ENCODE results near the gene MS4A7. TPM values are rescaled to one million over a fixed set of nuclear protein-coding genes. Genes with fewer than 3 reads are reported as not detected.
A peak's percentile ranks its signal among the peaks of the same experiment; 100 is the strongest.
"Not testable (repeated sequence)": the region's sequence is repeated elsewhere in the genome, so short reads cannot be mapped to it uniquely, and the experiment has no call there.

MS4A7 gene
- total RNA-seq, 6 experiments from 2014 or later, result not detected

- Mint-ChIP-seq H3K4me1 (ENCODE audit: low read depth) (no peaks in the 10 kb centered on the region), H3K9me3 (peaks cover 5% of the 10 kb centered on the region; the same call in 1 of the 2 replicates), H3K27me3 (ENCODE audit: insufficient read depth) (peaks cover 2% of the 10 kb centered on the region; the same call in 1 of the 2 replicates), H3K36me3 (ENCODE audit: low read depth) (no peaks in the 10 kb centered on the region), H3K4me3 (no peak overlapping the region), H3K27ac (no peak overlapping the region)
- DNase-seq, result peak; percentile 55
- TF ChIP-seq CTCF (IDR thresholded peaks at IDR 0.05), result peak; percentile 87
Observed at GRCh38 chr11:60363542-60364470, 14.5 kb upstream of the MS4A7 start.

GRCh38 chr11:60366262-60366904, 11.9 kb upstream of the MS4A7 start:
- not testable (repeated sequence) for H3K9me3 Mint-ChIP-seq; DNase-seq; H3K4me3 Mint-ChIP-seq; H3K4me1 Mint-ChIP-seq (ENCODE audit: low read depth); H3K27ac Mint-ChIP-seq; H3K27me3 Mint-ChIP-seq (ENCODE audit: insufficient read depth); H3K36me3 Mint-ChIP-seq (ENCODE audit: low read depth)

- Mint-ChIP-seq H3K4me3 (no peak overlapping the region), H3K4me1 (ENCODE audit: low read depth) (no peaks in the 10 kb centered on the region), H3K27ac (no peak overlapping the region), H3K27me3 (ENCODE audit: insufficient read depth) (peaks cover 2% of the 10 kb centered on the region; the same call in 1 of the 2 replicates), H3K9me3 (no peaks in the 10 kb centered on the region), H3K36me3 (ENCODE audit: low read depth) (no peaks in the 10 kb centered on the region)
- no peak for TF ChIP-seq CTCF (IDR thresholded peaks at IDR 0.05)
- DNase-seq, result no peak
Observed at GRCh38 chr11:60367009-60367408, 11.3 kb upstream of the MS4A7 start.

DNA sequence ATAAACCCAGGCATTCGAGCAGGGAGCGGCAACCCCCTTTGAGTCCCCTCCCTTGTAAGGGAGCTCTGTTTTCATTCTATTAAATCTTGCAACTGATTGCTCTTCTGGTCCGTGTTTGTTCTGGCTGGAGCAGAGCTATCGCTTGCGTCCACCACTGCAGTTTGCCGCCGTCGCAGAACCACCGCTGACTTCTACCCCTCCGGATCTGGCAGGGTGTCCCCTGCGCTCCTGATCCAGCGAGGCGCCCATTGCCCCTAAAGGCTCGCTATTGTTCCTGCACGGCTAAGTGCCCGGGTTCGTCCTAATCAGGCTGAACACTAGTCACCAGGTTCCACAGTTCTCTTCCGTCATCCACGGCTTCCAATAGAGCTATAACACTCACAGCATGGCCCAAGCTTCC, 10.4 kb upstream of the MS4A7 start:
- H3K4me3 Mint-ChIP-seq, result no peak overlapping the region
- H3K4me1 Mint-ChIP-seq (ENCODE audit: low read depth), result no peaks in the 10 kb centered on the region
- no peak overlapping the region for H3K27ac Mint-ChIP-seq
- no peak for DNase-seq
- no peaks in the 10 kb centered on the region; the same call in 1 of the 2 replicates for H3K9me3 Mint-ChIP-seq
- H3K27me3 Mint-ChIP-seq (ENCODE audit: insufficient read depth), result peaks cover 2% of the 10 kb centered on the region; the same call in 1 of the 2 replicates
- no peaks in the 10 kb centered on the region for H3K36me3 Mint-ChIP-seq (ENCODE audit: low read depth)
- TF ChIP-seq CTCF (IDR thresholded peaks at IDR 0.05), result no peak

DNA sequence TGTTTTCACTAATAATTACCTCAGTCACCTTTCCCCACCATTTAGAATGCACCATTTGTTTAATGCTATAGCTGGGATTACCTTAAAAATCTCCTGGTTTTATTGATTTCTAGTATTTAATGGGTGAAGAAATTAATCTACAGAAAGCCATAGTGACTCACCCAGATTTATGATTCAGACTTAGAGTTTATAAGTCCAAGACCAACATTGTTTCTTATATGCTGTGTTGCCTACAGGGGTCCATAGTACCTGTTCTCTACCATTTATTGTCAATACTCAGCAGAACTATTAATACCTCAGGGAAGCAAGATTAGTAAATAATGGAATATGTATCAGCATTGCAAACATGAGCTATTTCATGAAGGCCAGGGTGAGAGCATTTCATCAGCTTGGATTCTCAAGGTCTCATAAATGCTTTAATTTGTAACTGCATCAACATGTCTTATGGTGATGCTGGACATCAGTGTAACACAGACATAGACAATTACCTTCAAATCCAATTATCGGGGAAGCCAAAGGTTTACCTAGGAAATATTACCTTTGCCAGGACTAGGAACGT, 8.0 kb upstream of the MS4A7 start:
- H3K27ac Mint-ChIP-seq, result no peak overlapping the region
- H3K36me3 Mint-ChIP-seq (ENCODE audit: low read depth), result no peaks in the 10 kb centered on the region
- no peaks in the 10 kb centered on the region for H3K27me3 Mint-ChIP-seq (ENCODE audit: insufficient read depth)
- no peak overlapping the region for H3K4me3 Mint-ChIP-seq
- no peak for DNase-seq
- H3K9me3 Mint-ChIP-seq, result peaks cover 11% of the 10 kb centered on the region; the same call in 1 of the 2 replicates
- no peak for TF ChIP-seq CTCF (IDR thresholded peaks at IDR 0.05)
- H3K4me1 Mint-ChIP-seq (ENCODE audit: low read depth), result no peaks in the 10 kb centered on the region
